Tibial artery (tissue), 4 donors: Measurements from ENCODE around the gene MRPL42.

Source experiments
- DNase-seq, 2 donors: peaks; one replicate each; pipeline ENCODE4 v3.0.0-alpha.2; 2019
- H3K27ac ChIP-seq, 2 donors: fragments of 200-600 bp; sonication (generic) in 1 of 2; 1 replicate in 1 of 2; 2 replicates in 1 of 2; pipeline ENCODE4 v1.5.1; 2018 to 2019; ENCODE audit warnings: mild to moderate bottlenecking in 1 of 2
- H3K27me3 ChIP-seq, 2 donors: fragments of 200-600 bp; sonication (generic) in 1 of 2; one replicate each; pipeline versions ENCODE4 v1.5.1 to v1.6.0; 2016 to 2019
- H3K36me3 ChIP-seq, 3 donors: fragments of 200-600 bp; sonication (generic) in 2 of 3; one replicate each; pipeline ENCODE4 v1.5.1; 2016 to 2019; ENCODE audit warnings: mild to moderate bottlenecking in 2 of 3
- H3K4me1 ChIP-seq, 4 donors: fragments of 200-600 bp; sonication (generic) in 2 of 4; 1 replicate in 3 of 4; 2 replicates in 1 of 4; pipeline ENCODE4 v1.5.1; 2016 to 2019
- H3K4me3 ChIP-seq, 2 donors: fragments of 200-600 bp; sonication (generic) in 1 of 2; 1 replicate in 1 of 2; 2 replicates in 1 of 2; pipeline ENCODE4 v1.5.1; 2018 to 2019; ENCODE audit warnings: mild to moderate bottlenecking in 2 of 2
- H3K9me3 ChIP-seq, 3 donors: fragments of 200-600 bp; sonication (generic) in 1 of 3; one replicate each; pipeline ENCODE4 v1.5.1; 2016 to 2019
- intact Hi-C: fragments of 100-400 bp; cut with DNase I; formaldehyde crosslinking; loops from one replicate; pipeline ENCODE4 v1.15.0; 2023; ENCODE audit warnings: low total_unique reads
- TF ChIP-seq, protein P1 (sequence below), 2 experiments: fragments of 200-600 bp in 1 of 2; fragments of 450-650 bp in 1 of 2; IDR thresholded peaks; one replicate each; pipeline ENCODE4 v1.5.1; 2017 to 2019; ENCODE audit warnings: antibody characterized with exemption in 2 of 2, mild to moderate bottlenecking in 1 of 2, moderate library complexity in 1 of 2

Gene MRPL42

DNA sequence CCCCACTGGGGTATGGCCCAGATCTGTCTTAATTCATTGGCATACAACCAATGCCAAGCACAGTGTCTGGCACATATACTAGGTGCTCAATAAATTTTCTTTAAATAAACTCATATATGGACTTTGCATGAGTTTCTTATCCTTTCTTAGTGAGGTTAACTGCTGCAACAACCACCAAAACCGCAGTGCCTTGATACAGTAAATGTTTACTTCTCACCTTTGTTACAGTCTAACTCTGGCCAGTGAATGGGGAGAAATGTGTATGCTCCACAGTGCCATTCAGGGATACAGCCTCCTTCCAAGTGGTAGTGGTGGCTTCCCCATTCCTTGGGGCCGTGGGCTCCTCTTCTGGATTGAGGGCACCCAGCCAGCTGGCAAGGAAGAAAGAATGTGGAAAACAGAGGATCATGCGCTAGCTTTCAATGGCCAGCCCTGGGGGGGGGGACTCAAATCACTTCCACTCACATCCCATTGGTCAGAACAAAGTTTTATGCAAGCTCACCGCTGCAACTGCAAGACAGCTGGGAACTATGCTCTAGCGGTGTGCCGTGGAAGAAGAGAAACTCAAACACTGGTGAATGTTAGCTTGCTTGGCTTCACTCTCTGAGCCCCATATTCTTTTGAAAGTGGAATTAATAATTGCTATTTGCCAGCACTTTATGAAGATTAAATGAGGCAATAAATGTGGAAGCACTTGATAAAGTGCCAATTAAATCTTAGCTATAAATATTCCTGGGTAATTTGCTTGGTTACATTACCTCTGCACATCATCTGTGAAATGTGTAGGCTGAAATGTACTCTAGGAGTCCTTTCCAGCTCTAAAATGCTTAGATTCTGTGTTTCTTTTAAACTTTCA lies 54.1 kb downstream of the MRPL42 start:
- no peak for DNase-seq
- no peaks in the 10 kb centered on the region for H3K4me1 ChIP-seq
- no peaks in the 10 kb centered on the region for H3K9me3 ChIP-seq
- no peak overlapping the region for H3K27ac ChIP-seq
- TF ChIP-seq, protein P1, sequence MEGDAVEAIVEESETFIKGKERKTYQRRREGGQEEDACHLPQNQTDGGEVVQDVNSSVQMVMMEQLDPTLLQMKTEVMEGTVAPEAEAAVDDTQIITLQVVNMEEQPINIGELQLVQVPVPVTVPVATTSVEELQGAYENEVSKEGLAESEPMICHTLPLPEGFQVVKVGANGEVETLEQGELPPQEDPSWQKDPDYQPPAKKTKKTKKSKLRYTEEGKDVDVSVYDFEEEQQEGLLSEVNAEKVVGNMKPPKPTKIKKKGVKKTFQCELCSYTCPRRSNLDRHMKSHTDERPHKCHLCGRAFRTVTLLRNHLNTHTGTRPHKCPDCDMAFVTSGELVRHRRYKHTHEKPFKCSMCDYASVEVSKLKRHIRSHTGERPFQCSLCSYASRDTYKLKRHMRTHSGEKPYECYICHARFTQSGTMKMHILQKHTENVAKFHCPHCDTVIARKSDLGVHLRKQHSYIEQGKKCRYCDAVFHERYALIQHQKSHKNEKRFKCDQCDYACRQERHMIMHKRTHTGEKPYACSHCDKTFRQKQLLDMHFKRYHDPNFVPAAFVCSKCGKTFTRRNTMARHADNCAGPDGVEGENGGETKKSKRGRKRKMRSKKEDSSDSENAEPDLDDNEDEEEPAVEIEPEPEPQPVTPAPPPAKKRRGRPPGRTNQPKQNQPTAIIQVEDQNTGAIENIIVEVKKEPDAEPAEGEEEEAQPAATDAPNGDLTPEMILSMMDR (IDR thresholded peaks at IDR 0.05): no peak
- peaks cover 0 to 2% of the 10 kb centered on the region in 2 donors for H3K27me3 ChIP-seq
- no peaks in the 10 kb centered on the region for H3K36me3 ChIP-seq
- no peak overlapping the region for H3K4me3 ChIP-seq
- intact Hi-C loops: no loop called here

DNA sequence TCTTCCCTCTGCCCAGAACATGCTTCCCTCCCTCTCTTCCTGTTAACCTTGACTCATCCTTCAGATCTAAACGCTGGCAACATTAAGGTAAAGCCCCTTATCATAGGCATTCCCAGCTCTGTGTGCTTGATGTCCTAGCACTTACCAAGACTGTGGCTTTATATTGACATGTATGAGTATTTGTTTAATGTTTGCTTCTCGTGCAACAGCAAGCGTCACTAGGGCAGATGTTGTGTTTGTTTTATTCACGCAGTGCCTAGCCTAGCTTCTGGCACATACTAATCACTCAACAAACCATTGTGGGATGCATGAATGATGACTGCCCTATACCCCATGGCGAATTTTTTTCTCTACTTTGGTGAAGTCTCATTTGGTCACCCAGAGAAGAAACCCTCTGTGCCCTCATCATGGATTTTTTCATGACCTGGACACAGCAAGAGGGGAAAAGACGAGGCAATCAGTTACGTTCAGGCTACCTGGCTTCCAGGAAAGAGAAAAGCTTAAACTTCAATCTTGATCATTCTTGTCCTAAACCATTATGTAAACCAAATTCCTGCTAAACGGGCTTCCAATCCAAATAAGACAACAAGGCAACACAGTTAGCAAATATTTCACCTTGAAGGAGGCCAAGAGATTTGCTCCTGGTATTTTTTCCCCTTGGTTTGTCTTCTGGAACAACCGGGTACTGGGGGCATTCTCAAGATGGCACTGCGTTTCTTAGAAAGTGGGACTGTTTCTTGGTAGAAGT lies 57.2 kb downstream of the MRPL42 start:
- Histone ChIP-seq H3K4me3 (no peak overlapping the region), H3K9me3 (no peaks in the 10 kb centered on the region), H3K4me1 (peaks cover 0 to 5% (median 0%) of the 10 kb centered on the region in 4 donors), H3K36me3 (no peaks in the 10 kb centered on the region), H3K27me3 (peaks cover 0 to 2% of the 10 kb centered on the region in 2 donors), H3K27ac (no peak overlapping the region)
- intact Hi-C loops: no loop called here
- TF ChIP-seq, protein P1 (IDR thresholded peaks at IDR 0.05): no peak
- no peak for DNase-seq

DNA sequence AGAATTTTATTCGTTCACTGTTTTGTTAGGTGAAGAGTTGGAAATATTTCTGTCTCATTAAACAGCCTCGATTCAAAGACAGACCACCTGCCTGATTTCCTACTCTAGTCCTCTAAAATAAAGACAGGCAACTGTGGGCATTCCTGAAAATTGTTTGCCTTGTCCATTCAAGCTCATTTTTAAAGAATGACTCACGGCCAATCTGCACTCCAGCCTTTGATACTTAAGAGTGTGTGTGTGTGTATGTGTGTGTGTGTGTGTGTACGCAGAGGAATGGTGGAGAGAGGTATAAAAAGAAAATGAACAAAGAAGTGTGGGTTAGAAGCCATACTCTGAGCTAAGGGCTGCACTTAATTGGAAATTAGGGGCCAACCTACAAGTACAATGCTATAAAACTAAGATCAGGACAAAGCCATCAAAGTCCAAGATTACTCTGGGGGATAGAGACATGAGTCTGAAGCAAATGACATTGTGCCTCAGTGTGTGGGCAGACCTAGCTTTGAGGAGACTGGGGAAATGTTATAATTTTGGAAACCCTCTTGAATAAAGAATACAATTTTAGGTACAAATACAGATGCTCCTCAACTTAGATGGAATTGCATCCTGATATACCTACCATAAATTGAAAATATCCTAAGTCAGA lies 59.6 kb downstream of the MRPL42 start:
- TF ChIP-seq, protein P1 (IDR thresholded peaks at IDR 0.05): no peak
- Histone ChIP-seq H3K27me3 (peaks cover 0 to 2% of the 10 kb centered on the region in 2 donors), H3K36me3 (no peaks in the 10 kb centered on the region), H3K27ac (no peak overlapping the region), H3K4me1 (peaks cover 0 to 5% (median 0%) of the 10 kb centered on the region in 4 donors), H3K4me3 (no peak overlapping the region), H3K9me3 (no peaks in the 10 kb centered on the region)
- no peak for DNase-seq
- intact Hi-C loops: no loop called here

DNA sequence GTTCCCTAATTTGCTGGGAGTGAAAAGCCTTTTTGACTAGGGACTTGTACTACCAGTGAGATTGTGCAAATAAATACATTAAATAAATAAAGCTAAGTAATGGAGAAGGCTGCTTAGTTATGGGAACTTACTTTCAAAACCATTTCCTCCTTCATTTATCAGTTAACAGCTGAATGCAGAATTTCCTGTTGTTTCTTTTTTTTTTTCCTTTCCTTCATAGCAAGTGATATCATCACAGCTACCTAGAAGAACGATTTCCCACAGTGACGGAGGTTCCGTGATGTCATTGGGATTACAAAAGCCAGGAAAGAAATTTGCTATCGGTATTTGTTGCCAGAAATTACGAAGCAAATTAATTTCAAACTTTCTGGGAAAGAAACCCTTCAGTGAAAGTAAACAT lies 63.0 kb downstream of the MRPL42 start:
- Histone ChIP-seq H3K4me3 (no peak overlapping the region), H3K36me3 (no peaks in the 10 kb centered on the region), H3K4me1 (peaks cover 0 to 5% (median 0%) of the 10 kb centered on the region in 4 donors), H3K9me3 (no peaks in the 10 kb centered on the region), H3K27me3 (peaks cover 0 to 2% of the 10 kb centered on the region in 2 donors), H3K27ac (no peak overlapping the region)
- DNase-seq: no peak
- TF ChIP-seq, protein P1 (IDR thresholded peaks at IDR 0.05): no peak
- intact Hi-C loops: no loop called here

DNA sequence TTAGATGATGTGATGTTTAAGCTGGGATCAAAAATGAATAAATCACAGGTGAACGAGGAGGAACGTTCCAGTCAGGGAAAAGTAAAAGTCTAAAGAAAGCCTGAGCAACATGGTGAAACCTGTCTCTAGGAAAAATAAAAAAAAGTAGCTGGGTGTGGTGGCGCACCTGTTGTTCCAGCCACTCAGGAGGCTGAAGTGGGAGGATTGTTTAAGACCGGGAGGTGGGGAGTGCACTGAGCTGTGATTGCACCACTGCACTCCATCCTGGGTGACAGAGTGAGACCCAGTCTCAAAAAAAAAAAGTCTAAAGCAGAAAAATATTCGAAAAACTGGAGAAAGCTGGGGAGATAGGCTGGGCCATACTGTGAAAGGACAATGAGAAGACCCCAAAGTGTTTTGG lies 66.0 kb downstream of the MRPL42 start:
- intact Hi-C loops: no loop called here
- no peaks in the 10 kb centered on the region for H3K9me3 ChIP-seq
- DNase-seq: no peak

More for the DNA sequence above, 66.0 kb downstream of the MRPL42 start:
- H3K27ac ChIP-seq: no peak overlapping the region
- no peaks in the 10 kb centered on the region for H3K27me3 ChIP-seq
- TF ChIP-seq, protein P1 (IDR thresholded peaks at IDR 0.05): no peak
- H3K4me3 ChIP-seq: no peak overlapping the region
- peaks cover 0 to 12% (median 6%) of the 10 kb centered on the region in 4 donors for H3K4me1 ChIP-seq
- H3K36me3 ChIP-seq: no peaks in the 10 kb centered on the region
